ENCODE data around the gene TTLL13.

- TF ChIP-seq, protein P1, sequence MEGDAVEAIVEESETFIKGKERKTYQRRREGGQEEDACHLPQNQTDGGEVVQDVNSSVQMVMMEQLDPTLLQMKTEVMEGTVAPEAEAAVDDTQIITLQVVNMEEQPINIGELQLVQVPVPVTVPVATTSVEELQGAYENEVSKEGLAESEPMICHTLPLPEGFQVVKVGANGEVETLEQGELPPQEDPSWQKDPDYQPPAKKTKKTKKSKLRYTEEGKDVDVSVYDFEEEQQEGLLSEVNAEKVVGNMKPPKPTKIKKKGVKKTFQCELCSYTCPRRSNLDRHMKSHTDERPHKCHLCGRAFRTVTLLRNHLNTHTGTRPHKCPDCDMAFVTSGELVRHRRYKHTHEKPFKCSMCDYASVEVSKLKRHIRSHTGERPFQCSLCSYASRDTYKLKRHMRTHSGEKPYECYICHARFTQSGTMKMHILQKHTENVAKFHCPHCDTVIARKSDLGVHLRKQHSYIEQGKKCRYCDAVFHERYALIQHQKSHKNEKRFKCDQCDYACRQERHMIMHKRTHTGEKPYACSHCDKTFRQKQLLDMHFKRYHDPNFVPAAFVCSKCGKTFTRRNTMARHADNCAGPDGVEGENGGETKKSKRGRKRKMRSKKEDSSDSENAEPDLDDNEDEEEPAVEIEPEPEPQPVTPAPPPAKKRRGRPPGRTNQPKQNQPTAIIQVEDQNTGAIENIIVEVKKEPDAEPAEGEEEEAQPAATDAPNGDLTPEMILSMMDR (conservative IDR thresholded peaks at IDR 0.05 in 1 of 2, IDR thresholded peaks at IDR 0.05 in 1 of 2; ENCODE audit: low read depth in 1 of 2, low read length in 2 of 2), result no peak
- TF ChIP-seq EZH2 (IDR thresholded peaks at IDR 0.05; ENCODE audit: low read length, missing control alignments), result no peak
Measured at GRCh38 chr15:90203922-90204321, 45.4 kb upstream of the TTLL13 start.
